GM12801 (cell line): Measurements from ENCODE around the gene CTRB1.

Experiments used
- CTCF ChIP-seq: IDR thresholded peaks from one replicate; pipeline ENCODE4 v1.5.1; 2011; ENCODE audit warnings: control low read depth; ENCODE audit not compliant: insufficient read length; ENCODE audit errors: extremely low read depth

CTRB1 gene

GRCh38 chr16:75188832-75189477 is 29.8 kb upstream of the CTRB1 start:
- TF ChIP-seq CTCF, result no peak

GRCh38 chr16:75189638-75190245 is 29.0 kb upstream of the CTRB1 start:
- no peak for TF ChIP-seq CTCF

- no peak for TF ChIP-seq CTCF
Observed at GRCh38 chr16:75192606-75193264, 26.1 kb upstream of the CTRB1 start.

GRCh38 chr16:75193265-75193650 is 25.5 kb upstream of the CTRB1 start:
- no peak for TF ChIP-seq CTCF

GRCh38 chr16:75193730-75194444 is 24.9 kb upstream of the CTRB1 start:
- no peak for TF ChIP-seq CTCF

GRCh38 chr16:75195811-75196790 is 22.7 kb upstream of the CTRB1 start:
- TF ChIP-seq CTCF, result no peak
